Pons (tissue), 1 donor: Measurements from ENCODE around the gene SETD3.

Source experiments
- DNase-seq: peaks from one replicate; pipeline ENCODE4 v3.0.0-alpha.2; 2016; ENCODE audit warnings: low spot score

SETD3 gene

DNA sequence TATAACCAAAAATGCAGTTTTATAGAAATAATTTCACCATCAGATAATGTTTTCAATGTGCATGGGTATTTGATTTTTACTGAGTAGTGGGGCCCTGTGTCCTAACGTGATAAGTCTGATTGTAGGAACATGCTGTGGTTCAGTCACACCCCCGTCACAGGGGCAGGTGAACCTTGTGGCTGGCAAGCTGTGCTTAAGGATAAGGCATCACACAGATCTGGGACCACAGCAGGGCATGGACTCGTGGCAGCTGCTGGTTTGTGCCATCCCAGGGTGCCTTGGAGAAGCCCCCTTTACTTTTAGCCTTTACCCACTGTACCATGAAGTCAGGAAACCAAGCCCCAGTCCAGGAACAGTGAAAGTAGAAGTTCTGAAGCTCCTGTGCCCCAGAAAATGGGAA lies 17.2 kb upstream of the SETD3 start:
- DNase-seq = no peak

DNA sequence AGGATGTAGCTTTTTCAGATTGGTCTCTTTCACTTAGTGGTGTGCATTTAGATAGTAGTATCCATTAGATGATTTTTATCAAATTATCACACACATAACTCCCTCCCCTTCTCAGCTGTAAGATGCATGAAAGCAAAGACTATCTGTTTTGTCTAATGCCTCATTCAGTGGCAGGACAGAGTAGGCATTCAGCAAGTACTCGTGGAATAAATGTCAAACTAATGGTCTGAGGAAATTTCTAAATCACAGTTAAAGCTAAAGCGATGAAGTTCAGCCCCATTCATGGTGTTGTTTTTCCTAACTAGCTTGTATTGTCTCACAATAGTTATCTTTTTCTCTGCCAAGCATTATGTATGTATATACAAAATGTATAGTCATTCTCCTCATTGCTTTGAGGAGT lies 16.7 kb upstream of the SETD3 start:
- DNase-seq = peak; percentile 65

DNA sequence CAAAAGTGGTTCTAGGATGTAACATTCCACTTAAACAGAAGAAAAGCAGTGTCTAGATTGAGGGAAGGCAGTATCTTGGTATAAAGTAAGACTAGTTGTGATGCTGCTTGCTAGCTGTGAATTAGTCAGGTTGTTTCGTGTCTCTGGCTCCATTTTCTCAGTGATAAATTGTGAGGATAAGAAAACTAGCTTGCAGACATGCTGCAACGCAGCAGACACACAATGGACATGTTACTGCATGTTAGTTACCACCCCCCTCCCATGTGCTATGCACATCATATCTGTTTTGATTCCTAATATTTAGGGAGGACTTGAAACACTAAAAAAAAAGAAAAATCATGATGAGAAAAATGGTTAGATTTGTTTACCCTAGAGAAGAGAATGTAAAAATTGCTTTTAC lies 3.4 kb upstream of the SETD3 start:
- no peak for DNase-seq

DNA sequence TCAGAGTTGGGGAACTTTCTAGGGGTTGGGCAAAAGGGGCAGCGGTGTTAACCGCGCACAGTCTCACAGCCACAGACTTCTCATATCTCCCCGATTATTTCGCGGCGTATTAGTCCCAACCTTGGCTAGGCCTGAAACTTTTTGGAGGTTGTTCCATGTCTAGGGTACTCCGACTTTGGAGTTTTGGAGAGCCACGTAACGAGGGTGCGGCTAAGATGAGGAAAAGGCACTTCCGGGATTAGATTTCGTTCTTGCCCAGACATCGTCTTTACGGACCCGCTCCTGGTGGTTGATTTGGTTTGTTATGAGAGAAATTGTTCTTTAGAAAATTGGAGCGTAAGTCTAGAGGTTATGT lies 1.1 kb upstream of the SETD3 start:
- DNase-seq = peak; percentile 40

DNA sequence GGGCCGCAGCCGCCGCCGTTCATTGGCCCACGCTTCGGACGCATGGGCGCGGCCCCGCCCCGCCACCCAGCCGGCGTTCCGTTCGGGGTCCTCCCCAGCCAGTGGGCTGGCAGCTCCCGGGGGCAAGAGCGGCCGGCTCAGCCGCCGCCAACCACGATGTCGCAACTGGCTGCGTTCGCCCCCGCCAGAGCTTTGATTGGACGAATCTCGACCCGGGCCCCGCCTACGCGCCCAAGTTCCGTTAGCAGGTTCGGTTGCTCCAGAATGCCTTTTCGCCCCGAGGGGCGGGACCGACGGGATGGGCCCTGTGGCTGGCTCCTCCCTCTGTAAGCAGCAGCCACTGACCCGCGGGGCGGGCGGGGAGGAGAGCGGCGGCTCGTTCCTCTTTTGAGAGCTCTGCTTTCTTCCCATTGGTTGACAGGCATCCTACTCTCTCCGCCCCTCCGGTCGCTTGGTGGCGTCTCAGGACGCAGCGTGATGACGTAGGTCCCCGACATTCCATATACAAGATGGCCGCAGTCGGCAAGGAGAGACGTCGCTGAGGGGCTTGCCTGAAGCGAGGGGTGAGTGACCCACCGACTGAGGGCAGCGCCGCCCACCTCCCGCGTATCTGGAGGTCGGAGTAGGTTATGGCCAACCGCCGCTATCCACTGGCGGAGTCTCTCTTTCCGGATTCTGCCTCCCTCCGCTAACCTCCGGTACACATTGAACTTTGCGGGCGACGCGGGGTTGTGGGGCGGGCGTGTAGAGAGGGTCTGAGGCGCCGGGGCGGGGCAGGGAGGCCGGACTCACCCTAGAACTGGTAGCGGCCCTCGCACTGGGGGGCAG lies 472 bp upstream of the SETD3 start, which contains the start of gene CCNK:
TSS of gene CCNK (plus strand) at position 493 of the 828 bp plus-strand sequence. CDS start 11,269 bp downstream, outside the sequence.
- DNase-seq = peak; percentile 100

DNA sequence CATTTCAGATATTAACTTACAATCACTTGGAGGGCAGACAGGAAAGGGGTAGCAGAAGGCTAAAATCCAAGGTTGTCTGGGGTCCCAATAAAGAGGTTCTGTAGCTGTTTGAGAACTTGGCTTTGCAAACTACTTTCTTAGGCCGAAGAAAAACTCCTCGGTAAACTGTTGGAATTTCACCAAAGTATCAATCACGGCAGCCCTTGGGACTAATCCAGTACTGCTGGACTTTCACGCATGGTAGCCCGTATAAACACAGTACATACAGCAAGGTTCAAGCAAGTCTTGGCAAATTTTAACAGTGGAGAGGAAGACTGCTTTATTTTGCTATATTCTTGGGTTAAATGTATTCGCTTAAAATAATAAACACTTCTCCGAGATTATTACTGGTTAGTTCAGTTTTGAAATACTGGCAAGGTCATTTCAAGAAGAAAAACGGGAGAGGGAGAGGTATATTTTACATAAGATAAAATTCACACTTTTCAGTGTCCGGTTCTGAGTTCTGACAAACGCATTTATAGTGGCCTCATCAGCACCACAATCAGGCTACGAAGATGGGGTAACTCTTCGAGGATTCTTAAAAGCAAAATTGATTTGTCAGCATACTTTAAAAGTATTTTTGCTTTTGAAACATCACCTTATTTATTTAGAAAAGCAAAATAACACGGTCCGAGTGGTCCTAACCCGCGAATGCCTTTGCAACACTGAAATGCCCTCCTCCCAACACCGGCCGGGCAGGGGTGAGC lies 1.3 kb downstream of the SETD3 start:
- no peak for DNase-seq

DNA sequence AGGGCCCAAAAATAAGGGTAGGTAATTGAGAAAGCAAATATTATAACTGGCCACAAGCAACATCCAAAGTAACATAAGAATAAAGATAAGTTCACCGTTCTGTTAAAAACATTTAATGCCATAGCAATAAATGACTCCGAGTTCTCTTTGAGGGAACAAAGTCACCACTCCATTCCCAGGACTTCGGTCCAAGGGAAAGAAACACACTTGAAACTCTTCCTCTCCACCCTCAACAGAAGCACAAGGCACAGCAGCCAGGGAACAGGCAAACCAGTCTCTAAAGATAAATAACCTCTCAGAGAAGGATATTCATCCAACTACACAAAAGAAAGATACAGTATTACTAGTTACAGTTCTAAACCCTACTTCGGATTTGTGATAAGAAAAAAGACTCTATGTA lies 2.5 kb downstream of the SETD3 start:
- DNase-seq = no peak

DNA sequence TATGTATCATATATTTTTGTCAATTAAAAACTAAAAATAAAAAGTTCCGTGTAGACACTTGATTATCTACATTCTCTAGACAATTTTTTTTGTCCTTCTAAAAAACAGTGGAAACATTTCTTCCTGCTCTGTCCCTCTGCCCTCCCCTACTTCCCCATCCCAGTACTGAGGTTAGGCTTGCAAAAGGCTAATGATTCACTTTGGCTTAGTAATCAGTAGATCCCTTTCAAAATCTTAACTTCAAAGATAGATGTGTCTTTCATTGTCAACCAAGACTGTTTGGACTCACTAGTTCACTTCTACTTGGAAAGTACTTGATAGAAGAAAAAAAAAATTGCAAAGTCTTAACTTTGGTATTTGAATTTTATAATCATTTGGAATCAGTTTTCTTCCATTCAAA lies 3.8 kb downstream of the SETD3 start:
- no peak for DNase-seq

DNA sequence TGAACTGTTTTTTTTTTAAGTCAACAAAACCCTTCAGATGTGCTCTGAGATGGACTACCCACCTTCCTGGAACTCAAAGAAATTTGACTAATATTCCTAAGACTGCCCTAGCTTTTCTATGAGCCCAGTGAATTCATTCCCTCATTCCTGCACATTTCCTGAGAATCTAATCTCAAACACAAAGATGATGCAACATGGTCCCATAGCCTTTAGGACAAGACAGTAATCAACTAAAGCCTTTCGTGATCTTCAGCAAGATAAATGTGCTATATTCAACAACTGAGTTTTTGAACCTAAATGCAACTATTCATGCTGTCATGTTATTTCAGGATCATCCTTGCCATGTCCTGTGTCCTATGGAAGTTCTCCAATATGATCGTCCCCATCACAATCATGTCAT lies 5.0 kb downstream of the SETD3 start:
- DNase-seq = no peak

DNA sequence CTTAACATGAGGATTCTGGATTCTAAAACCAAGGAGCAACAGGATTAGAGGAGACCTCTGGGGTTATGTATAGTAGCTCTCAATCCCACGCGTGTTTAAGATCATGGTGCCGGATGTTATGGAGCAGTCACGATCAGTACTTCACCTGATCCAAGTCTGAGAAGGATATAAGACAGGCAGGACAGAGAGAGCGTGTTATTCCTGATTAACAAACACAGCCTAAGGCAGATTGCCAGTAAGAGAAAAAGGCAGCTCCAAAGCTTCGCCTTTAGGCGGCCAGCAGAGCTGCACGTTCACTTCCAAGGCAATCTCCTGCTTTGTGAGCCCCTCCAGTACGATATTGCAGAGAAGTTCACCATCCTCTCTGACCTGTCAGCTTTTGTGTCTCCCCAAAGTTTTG lies 5.5 kb downstream of the SETD3 start:
- no peak for DNase-seq

DNA sequence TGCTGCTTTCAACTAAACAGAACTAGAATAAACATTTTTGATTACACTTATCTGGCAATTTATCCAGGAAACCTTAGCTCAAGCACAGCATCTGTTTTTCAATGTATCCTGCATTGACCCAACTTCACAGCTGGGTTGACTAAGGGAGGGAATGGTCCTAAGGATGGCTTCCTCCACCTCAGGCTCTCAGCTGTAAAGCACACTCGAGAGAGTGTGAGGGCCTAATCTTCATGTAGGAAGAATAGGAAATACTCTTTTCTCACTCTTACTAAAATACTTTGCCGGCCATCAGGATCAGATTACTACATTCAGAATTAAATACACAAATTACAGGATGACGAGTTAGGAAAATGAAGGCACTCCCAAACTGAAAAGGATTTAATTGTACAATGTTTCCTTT lies 7.2 kb downstream of the SETD3 start:
- DNase-seq = no peak

DNA sequence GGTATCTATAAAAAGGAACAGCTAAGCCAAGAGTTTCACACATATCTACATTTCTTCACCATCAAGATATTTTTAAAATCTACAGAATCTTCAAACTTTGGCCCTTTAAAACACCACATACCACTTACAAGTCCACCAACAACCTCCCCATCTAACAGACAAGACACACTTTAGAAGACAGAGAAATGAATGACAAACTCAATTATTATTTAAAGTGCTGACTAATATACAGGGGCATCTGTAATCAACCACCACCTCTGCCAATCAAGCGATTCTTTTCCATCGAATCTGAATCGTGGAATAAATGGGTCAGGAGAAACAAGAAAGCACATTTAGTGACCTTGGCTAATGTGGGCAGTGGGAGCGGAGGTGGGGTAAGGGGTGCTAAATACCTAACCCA lies 7.7 kb downstream of the SETD3 start:
- no peak for DNase-seq

DNA sequence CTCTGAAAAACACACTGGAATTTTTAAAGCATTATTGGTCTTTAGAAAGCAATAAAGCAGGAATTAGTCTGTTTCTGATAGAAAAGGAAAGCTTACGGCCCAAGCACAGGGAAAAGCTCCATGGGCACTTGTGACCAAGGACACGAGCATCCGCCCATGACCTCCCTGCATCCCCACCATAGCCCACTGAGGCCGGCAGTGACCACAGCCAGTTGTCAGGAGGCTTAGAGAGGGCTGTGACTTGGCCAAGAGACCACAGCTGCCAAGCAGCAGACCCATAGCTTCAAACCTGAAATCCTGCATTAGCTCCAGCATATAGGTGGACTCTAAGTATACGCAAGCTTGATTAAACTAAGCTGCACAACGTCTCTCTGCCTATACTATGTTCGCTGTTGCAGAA lies 8.9 kb downstream of the SETD3 start:
- DNase-seq = no peak

DNA sequence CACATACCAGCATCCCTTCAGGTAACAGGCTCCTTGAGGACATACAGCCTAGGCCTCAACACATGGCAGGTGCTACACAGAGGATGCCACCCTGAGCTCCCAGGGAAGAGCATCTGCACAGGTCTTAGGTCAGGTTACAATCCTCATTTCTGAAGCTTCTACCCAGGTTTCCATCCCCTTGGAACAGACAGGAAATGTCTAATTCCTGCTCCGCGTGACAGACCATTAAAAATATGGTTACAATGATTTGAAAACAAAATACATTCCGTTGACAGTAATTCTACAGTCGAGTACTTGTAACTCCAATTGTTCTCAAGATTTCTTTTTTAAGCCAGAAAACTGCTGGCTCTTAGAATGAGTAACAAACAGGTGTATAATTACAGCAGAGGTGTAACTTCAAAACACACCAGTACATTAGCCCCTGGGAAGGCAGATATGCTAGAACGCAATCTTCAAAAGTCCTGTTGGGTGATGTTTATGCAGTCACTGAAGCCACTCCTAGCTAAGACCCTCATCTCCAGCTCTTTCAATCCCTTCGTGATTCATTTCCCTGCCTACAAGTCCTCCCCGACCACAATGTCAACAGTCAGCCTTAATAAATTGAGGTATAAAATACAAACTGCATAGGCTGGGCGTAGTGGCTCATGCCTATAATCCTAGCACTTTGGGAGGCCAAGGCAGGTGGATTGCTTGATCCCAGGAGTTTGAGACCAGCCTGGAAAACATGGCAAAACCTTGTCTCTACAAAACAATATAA lies 11.6 kb downstream of the SETD3 start:
- DNase-seq = no peak

DNA sequence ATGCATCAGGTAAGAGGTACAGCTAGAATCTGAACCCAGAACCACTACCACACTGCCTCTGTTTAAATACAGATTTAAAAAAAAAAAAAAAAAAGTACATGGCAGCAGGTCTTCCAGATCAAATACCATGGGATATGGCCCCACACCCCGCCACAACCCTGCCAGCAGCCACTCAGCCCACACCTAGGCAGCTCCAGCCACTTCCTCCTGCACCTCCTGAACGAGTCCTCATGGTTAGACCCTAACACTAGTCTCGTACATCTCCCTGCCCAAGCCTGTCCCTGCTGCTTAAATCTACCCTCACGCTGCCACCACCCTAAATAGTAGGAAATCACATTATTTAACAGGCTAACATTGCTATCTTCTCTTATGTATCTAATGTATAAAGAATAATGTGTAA lies 12.6 kb downstream of the SETD3 start:
- no peak for DNase-seq

DNA sequence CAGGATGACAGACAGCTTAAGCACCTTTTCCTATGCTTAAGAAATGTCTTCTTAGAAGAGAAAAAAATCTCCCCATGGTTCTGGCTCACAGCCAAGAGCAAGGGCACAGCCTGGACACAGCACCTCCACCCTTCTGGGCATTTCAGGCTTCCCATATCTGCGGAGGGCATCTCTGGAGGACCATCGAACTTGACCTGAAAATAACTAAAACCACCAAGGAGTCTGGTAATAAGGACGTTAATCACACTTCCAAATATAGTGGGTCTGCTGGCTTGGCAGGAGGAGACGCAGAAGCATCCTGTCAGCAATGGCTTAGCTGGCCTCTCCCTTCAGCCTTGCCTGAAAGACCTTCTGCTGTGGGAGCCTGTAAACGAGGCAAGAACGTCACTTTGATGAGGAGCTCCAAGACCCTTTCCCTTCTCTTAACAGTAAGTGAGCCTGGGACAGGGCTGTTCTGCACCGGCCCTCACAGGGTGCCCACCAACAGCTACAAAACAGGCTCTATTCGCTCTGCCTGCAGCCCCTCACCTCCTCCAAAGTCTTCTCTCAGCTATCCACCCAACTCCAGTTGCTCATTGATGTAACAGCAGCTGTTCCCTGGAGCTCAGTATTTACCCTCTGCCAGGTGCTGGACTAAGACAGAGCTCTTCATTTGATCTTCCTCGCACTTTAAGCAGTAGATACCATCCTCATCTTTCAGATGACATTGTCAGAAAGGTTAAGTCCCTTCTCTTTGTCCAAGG lies 13.2 kb downstream of the SETD3 start:
- no peak for DNase-seq

DNA sequence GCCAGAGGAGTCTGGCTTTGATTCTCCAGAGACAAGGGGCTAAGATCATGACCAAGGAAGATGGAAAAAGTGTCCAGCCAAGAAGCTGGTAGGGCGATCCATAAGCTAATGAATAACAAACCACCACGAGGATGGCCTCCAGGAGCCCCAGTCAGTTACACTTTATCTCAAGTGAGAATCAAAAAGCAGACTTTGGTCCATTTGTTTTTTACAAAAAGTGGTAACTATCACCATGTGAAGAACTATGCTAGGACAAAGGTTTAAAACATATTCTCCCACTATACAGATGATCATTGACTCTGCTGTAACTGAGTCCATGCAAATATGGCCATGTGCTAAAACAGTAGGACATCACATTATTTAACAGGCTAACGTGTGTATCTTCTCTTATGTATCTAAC lies 13.9 kb downstream of the SETD3 start:
- no peak for DNase-seq

DNA sequence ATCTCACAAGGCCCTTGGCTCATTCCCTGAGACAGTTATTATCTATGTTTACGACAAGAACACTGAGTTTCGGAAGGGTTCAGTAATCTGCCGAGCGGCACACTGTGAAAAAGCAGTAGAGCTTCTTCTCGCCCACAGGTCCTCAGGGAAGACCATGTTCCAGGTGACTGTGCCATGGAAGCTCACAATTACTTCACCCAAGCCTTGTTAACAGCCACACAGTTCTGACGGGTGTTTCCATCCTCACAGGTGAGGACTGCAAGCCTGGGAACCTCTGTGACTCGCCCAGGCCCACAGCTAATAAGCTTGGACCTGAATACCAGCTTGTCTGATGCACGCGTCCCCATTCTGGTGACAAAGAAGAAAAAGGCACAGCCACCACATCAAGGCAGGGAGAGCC lies 15.4 kb downstream of the SETD3 start:
- no peak for DNase-seq

DNA sequence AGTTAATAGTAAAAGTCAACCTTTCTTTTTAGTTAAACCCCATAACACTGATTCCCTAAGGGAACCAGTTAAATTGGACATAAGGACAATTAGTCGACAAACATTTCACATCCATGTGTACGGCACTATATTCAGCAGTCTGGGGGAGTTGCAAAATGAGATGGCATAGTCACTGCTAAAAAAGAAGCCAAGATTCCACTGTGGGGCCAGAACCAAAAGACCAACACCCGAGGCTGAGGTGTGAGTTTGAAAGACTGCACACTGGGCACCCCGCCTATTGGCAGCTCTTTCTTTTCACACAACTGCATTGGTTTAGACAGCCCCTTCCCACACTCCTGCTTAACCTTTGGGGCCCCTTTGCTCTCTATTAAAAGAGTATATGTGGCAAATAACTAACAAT lies 16.7 kb downstream of the SETD3 start:
- no peak for DNase-seq

DNA sequence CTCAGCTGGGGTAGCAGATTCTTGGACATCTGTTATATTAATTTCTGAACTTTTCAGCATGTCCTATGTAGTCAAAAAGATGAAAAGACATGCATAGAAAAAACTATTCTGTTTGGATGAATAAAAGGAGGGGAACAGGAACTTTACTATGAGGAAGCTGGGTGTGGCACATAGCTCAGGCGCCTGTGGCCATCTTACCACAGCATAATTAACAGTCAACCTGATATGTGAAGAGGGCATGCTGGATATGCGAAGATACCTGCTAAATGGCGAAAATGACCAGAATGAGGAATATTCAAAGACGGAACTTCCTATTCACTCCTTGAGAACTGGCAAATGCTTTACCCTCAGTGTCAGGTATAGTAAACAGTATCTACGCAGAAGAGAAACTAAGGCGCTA lies 18.4 kb downstream of the SETD3 start:
- DNase-seq = no peak

DNA sequence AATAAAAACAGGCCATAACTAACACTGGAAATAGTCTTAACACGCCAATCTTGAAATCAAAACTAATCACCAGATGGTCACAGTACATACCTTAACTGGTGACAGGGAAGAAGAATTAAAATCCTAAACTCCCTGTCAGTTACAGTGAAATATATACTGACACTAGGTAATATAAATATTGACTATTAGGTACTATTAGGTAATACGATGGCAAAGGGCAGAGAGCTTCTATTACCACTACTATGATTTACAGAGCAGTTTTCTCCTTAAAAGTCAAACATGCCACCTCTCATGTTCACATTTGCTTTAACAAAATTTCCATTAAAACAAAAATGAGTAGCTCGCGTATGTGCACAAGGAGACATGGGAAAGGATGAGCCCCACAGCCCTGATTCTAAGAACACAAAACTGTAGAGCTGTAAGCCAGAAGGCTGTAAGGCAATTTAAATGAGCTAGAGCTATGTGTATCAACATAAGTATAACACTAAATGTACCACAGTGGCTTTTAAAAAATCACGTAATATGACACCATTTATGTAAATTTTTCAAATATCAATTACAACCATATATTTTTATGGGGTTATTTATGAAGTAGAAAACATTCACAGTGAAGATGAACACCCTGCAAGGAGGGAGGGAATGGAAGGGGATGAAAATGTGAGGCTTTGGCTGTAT lies 19.1 kb downstream of the SETD3 start:
- no peak for DNase-seq

DNA sequence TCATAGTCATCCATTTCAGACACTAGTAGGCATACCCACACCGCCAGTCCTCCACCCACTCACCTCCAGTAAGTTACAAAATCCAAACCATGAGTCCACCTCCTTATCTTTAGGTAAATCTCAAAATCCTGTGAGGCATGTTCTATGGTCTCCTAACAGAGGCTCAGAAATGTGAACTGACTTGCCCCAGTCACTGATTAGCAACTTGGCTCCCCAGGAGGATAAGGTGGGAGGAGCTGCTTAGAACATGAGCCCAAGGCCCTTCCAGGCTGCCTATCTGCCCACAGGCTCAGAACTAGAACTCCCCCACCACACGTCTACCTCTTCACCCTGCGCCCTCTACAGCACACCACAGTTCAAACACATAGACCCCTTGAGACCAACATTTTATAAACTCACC lies 19.9 kb downstream of the SETD3 start:
- no peak for DNase-seq
